Right atrium auricular region (tissue), 2 donors: Measurements from ENCODE around the gene INTS6. TPM values are rescaled to one million over a fixed set of nuclear protein-coding genes. Genes with fewer than 3 reads are reported as not detected.

Experiments
- DNase-seq: peaks from one replicate; pipeline ENCODE4 v3.0.0-alpha.2; 2019; ENCODE audit warnings: low spot score
- H3K27ac ChIP-seq, 2 donors: fragments of 200-600 bp; sonication (generic); 1 replicate in 1 of 2; 2 replicates in 1 of 2; pipeline ENCODE4 v1.5.1; 2016 to 2019
- H3K27me3 ChIP-seq, 2 donors: fragments of 200-600 bp; sonication (generic); one replicate each; pipeline versions ENCODE4 v1.5.1 to v1.6.0; 2017 to 2019
- H3K36me3 ChIP-seq: fragments of 200-600 bp; sonication (generic); one replicate; pipeline ENCODE4 v1.5.1; 2016
- H3K4me1 ChIP-seq, 2 donors: fragments of 200-600 bp; sonication (generic); one replicate each; pipeline versions ENCODE4 v1.5.1 to v1.6.0; 2017 to 2019
- H3K4me3 ChIP-seq, 2 donors: fragments of 200-600 bp; sonication (generic); 1 replicate in 1 of 2; 2 replicates in 1 of 2; pipeline ENCODE4 v1.5.1; 2017 to 2019; ENCODE audit warnings: mild to moderate bottlenecking in 1 of 2, moderate library complexity in 1 of 2
- H3K9me3 ChIP-seq, 2 donors: fragments of 200-600 bp; sonication (generic); one replicate each; pipeline ENCODE4 v1.5.1; 2019
- total RNA-seq, 2 donors: library from RNA; depleted of rRNA; stranded (reverse); fragments of >200 nt; gene quantifications; one replicate each; pipeline ENCODE4 v1.1.0, GENCODE V29; 2016
- TF ChIP-seq, protein P1 (sequence below), 2 donors: fragments of 200-600 bp; sonication (generic); IDR thresholded peaks; one replicate each; pipeline ENCODE4 v1.5.1; 2019; ENCODE audit warnings: antibody characterized with exemption in 2 of 2

The INTS6 gene
- total RNA-seq, 2 donors from 2014 or later = 18.7 to 27.6 TPM

DNA sequence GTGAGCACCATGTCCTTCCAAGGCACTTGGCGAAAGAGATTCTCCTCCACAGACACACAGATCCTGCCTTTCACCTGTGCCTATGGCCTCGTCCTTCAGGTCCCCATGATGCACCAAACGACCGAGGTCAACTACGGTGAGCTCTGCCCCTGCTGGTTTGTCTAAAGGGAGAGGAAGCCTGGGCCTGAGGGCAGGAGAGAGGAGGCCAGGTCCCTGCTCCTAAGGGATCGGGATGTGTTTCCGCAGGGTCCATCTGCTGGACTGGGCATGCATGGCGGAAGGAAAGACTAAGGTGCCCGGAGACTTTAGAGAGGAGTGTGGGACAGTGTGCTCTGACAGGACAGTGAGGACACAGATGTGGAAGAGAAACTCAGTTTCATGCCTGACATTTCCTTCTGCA is 105.7 kb downstream of the INTS6 start:
- Histone ChIP-seq H3K27me3 (no peaks in the 10 kb centered on the region), H3K36me3 (no peaks in the 10 kb centered on the region), H3K4me1 (peaks cover 0 to 8% of the 10 kb centered on the region in 2 donors), H3K4me3 (no peak overlapping the region), H3K27ac (no peak overlapping the region), H3K9me3 (no peaks in the 10 kb centered on the region)
- TF ChIP-seq, protein P1, sequence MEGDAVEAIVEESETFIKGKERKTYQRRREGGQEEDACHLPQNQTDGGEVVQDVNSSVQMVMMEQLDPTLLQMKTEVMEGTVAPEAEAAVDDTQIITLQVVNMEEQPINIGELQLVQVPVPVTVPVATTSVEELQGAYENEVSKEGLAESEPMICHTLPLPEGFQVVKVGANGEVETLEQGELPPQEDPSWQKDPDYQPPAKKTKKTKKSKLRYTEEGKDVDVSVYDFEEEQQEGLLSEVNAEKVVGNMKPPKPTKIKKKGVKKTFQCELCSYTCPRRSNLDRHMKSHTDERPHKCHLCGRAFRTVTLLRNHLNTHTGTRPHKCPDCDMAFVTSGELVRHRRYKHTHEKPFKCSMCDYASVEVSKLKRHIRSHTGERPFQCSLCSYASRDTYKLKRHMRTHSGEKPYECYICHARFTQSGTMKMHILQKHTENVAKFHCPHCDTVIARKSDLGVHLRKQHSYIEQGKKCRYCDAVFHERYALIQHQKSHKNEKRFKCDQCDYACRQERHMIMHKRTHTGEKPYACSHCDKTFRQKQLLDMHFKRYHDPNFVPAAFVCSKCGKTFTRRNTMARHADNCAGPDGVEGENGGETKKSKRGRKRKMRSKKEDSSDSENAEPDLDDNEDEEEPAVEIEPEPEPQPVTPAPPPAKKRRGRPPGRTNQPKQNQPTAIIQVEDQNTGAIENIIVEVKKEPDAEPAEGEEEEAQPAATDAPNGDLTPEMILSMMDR (IDR thresholded peaks at IDR 0.05) = no peak
- no peak for DNase-seq

DNA sequence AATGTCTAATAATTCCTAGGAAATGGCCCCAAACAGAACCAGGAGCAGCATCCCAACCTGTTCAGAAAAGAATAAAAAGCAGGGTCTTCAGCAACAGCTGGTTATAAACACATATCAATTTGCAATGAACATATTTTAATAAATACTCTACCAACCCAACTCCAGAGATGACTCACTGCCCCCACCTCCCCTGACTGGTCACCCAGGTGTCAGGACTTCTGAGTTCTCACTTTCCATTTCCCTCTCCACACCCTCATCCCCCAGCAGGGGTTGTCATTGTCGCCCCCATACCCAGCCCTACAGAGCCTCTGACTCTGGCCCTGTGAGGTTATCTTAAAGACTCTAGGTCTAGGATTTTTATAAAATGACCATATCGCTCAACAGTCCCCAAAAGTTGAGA is 106.4 kb downstream of the INTS6 start:
- Histone ChIP-seq H3K4me1 (peaks cover 0 to 8% of the 10 kb centered on the region in 2 donors), H3K27me3 (no peaks in the 10 kb centered on the region), H3K27ac (no peak overlapping the region), H3K36me3 (no peaks in the 10 kb centered on the region), H3K4me3 (no peak overlapping the region), H3K9me3 (no peaks in the 10 kb centered on the region)
- TF ChIP-seq, protein P1 (IDR thresholded peaks at IDR 0.05) = no peak
- DNase-seq = no peak

DNA sequence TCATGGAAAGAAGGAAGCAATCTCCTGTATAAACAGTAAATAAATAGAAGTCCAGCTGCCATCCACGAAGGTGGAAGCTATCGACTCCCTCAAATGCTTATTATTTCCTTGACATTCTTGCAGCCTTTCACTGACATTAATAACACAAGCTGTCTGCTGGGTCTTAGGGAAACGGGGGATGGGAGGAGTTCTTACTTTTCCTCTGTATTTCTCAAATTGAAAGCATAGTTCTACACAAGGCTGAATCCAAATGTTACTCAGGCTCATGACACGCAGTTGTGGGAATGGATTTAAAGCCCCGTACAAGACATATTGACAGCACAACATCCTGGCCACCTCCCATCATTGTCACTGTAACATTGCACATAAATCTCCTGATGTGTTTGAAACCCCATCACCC is 109.4 kb downstream of the INTS6 start:
- Histone ChIP-seq H3K9me3 (no peaks in the 10 kb centered on the region), H3K36me3 (no peaks in the 10 kb centered on the region), H3K27ac (no peak overlapping the region), H3K27me3 (no peaks in the 10 kb centered on the region), H3K4me3 (no peak overlapping the region), H3K4me1 (peaks cover 0 to 2% of the 10 kb centered on the region in 2 donors)
- DNase-seq = no peak
- TF ChIP-seq, protein P1 (IDR thresholded peaks at IDR 0.05) = no peak

DNA sequence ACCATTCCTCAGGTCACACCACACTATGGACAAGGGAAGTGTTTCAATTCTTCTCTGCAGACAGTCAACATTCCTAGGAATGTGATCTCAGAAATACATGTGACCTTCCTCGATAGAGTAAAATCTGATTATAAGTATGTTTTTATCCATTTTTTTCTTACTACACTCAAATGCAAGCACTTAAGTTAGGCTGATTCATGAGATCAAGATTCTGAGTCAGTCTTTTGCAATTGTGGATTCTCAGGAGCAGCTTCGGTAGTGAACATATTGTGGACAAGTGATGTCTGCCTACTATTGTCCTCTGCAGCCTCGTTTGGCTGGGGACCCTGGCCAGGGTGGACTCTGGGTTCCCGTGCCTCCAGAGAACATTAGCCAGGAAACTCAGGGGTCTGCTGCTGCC is 110.1 kb downstream of the INTS6 start:
- no peak for DNase-seq
- Histone ChIP-seq H3K9me3 (no peaks in the 10 kb centered on the region), H3K27me3 (no peaks in the 10 kb centered on the region), H3K36me3 (no peaks in the 10 kb centered on the region), H3K27ac (no peak overlapping the region), H3K4me3 (no peak overlapping the region), H3K4me1 (no peaks in the 10 kb centered on the region)
- TF ChIP-seq, protein P1 (IDR thresholded peaks at IDR 0.05) = no peak

DNA sequence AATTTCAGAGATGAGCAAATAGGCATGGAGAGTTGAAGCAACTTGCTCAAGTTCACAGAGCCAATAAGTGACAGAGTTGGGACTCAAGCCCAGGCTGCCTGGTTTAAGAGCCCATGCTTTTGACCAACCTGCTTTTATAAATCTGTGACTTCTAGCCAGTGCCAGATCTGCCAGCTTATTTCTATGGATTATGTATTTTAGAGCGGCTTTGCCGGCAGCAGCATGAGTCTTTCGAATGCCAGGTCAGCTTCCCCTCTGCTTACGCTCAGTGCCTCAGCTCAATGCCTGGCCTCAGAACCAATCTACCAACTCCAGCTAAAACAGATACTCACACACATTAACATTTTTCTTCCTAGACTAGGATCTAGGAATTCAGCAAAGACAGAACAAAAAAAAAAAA is 111.0 kb downstream of the INTS6 start:
- TF ChIP-seq, protein P1 (IDR thresholded peaks at IDR 0.05) = no peak
- Histone ChIP-seq H3K9me3 (no peaks in the 10 kb centered on the region), H3K36me3 (no peaks in the 10 kb centered on the region), H3K27ac (no peak overlapping the region), H3K4me1 (no peaks in the 10 kb centered on the region), H3K27me3 (no peaks in the 10 kb centered on the region), H3K4me3 (no peak overlapping the region)
- DNase-seq = no peak

DNA sequence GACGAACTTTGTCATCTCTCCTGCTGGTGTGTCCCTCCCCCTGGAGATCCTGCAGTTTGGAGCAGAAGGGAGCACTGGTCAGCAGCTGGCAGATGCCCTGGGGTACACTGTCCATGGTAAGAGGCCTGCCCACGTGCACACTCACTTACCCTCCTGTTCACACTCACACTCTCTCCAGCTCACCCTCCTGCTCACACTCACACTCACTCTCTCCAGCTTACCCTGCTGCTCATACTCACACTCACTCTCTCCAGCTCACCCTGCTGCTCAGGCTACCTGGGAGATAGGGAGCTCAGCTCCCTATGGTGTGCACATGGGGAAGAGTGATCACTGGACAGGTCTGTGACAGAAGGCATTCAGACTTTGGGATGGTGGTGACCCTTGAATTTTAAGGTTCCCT is 111.6 kb downstream of the INTS6 start:
- no peaks in the 10 kb centered on the region for H3K36me3 ChIP-seq
- no peak for DNase-seq
- TF ChIP-seq, protein P1 (IDR thresholded peaks at IDR 0.05) = no peak
- H3K4me1 ChIP-seq = no peaks in the 10 kb centered on the region
- no peaks in the 10 kb centered on the region for H3K9me3 ChIP-seq
- no peaks in the 10 kb centered on the region for H3K27me3 ChIP-seq
- no peak overlapping the region for H3K4me3 ChIP-seq
- H3K27ac ChIP-seq = no peak overlapping the region
